K562 (cell line): ENCODE measurements around the gene MYBPC3. TPM values are rescaled to one million over a fixed set of nuclear protein-coding genes. Genes with fewer than 3 reads are reported as not detected.
A peak's percentile ranks its signal among the peaks of the same experiment; 100 is the strongest.

Experiments used
- ATAC-seq: fragments of 200-7000 bp; cut with Tn5 transposase; 3 replicates; pipeline ENCODE4 v1.9.1; 2020; ENCODE audit warnings: moderate library complexity
- BruUV-seq: library from RNA; stranded (reverse); fragments of 400-500 nt; replicated peaks from 2 replicates; lab custom pipeline; 2021; lab: Mats Ljungman, UMichigan
- CTCF ChIA-PET: fragments of 300-600 bp; formaldehyde crosslinking; extraction: SDS; loops from one replicate; lab custom pipeline; 2021; ENCODE audit warnings: low intra/inter-chr PET ratio; lab: Yijun Ruan, JAX
- POLR2A ChIA-PET: fragments of 300-600, 350-650 bp; sonication (Branson Sonifier 250); formaldehyde crosslinking; extraction: SDS; loops from one replicate; lab custom pipeline; 2021; ENCODE audit warnings: antibody characterized with exemption, inconsistent platforms; lab: Yijun Ruan, JAX
- DNase-seq, 4 experiments: peaks; one replicate each; pipeline versions ENCODE4 v3.0.0 to v3.0.0-alpha.2; 2011 to 2018; ENCODE audit warnings: low spot score in 3 of 4, mixed read lengths in 3 of 4; ENCODE audit errors: extremely low read depth in 1 of 4
- FAIRE-seq: peaks from 2 replicates; lab custom pipeline; 2011; peaks lifted over from hg19 to GRCh38; lab: Jason Lieb, UNC
- H2AFZ ChIP-seq: 2 replicates; pipeline ENCODE4 v1.6.0; 2011; ENCODE audit warnings: low read depth, low read length, control low read depth, inconsistent platforms
- H3K27ac ChIP-seq: fragments of 200-600 bp; 3 replicates; pipeline ENCODE4 v1.8.0; 2011; ENCODE audit warnings: low read depth, mild to moderate bottlenecking, control low read depth, inconsistent platforms, low read length, moderate library complexity, mixed read lengths; ENCODE audit errors: extremely low read depth
- H3K27me3 ChIP-seq, 2 experiments: fragments of 300-600 bp in 1 of 2; 2 replicates in 1 of 2; 3 replicates in 1 of 2; pipeline versions ENCODE4 v1.6.0 to v1.8.0; 2011; ENCODE audit warnings: inconsistent platforms in 2 of 2, low read length in 2 of 2, mild to moderate bottlenecking in 1 of 2, mixed read lengths in 1 of 2, moderate library complexity in 1 of 2; ENCODE audit not compliant: control insufficient read depth in 2 of 2, insufficient read depth in 2 of 2
- H3K36me3 ChIP-seq: fragments of 300-600 bp; 3 replicates; pipeline ENCODE4 v1.8.0; 2011; ENCODE audit warnings: mild to moderate bottlenecking, low read length, inconsistent platforms; ENCODE audit not compliant: control insufficient read depth, insufficient read depth
- H3K4me1 ChIP-seq, 2 experiments: fragments of 200-600 bp in 1 of 2; replicated peaks in 1 of 2; 2 replicates in 1 of 2; 3 replicates in 1 of 2; pipeline versions ENCODE4 v1.5.1 to v1.8.0; 2011; ENCODE audit warnings: inconsistent platforms in 2 of 2, low read length in 2 of 2, mild to moderate bottlenecking in 1 of 2, mixed read lengths in 1 of 2, moderate library complexity in 1 of 2; ENCODE audit not compliant: control insufficient read depth in 2 of 2, insufficient read depth in 2 of 2
- H3K4me2 ChIP-seq: 2 replicates; pipeline ENCODE4 v1.6.1; 2011; ENCODE audit warnings: low read length, control low read depth, inconsistent platforms, mixed read lengths; ENCODE audit not compliant: insufficient read depth
- H3K4me3 ChIP-seq: fragments of 200-600 bp; sonication (generic), shearing (Covaris generic); 2 replicates; pipeline ENCODE4 v1.5.1; 2016; ENCODE audit warnings: control low read depth, inconsistent platforms
- H3K79me2 ChIP-seq: fragments of 200-600 bp; 3 replicates; pipeline ENCODE4 v1.8.0; 2011; ENCODE audit warnings: low read length, inconsistent platforms; ENCODE audit not compliant: control insufficient read depth, insufficient read depth
- H3K9ac ChIP-seq, 2 experiments: 2 replicates each; pipeline versions ENCODE4 v1.6.0 to v1.6.1; 2011; ENCODE audit warnings: low read depth in 2 of 2, low read length in 2 of 2, control low read depth in 1 of 2, inconsistent platforms in 1 of 2, mild to moderate bottlenecking in 1 of 2, mixed read lengths in 1 of 2; ENCODE audit not compliant: insufficient read depth in 1 of 2
- H3K9me1 ChIP-seq: one replicate; pipeline ENCODE4 v1.6.0; 2011; ENCODE audit warnings: inconsistent platforms, mild to moderate bottlenecking, low read length, moderate library complexity; ENCODE audit not compliant: control insufficient read depth, insufficient read depth
- H3K9me3 ChIP-seq: replicated peaks from 2 replicates; pipeline ENCODE4 v1.5.1; 2011; ENCODE audit warnings: low read depth, low read length, inconsistent platforms; ENCODE audit not compliant: control insufficient read depth, insufficient read depth
- H4K20me1 ChIP-seq: replicated peaks from 2 replicates; pipeline ENCODE4 v1.6.1; 2011; ENCODE audit warnings: low read length, inconsistent platforms, mixed read lengths; ENCODE audit not compliant: control insufficient read depth, insufficient read depth
- BCOR ChIP-seq: fragments of 450-650 bp; IDR thresholded peaks from 2 replicates; pipeline ENCODE4 v1.6.1; 2016
- BDP1 ChIP-seq: IDR thresholded peaks from 3 replicates; pipeline ENCODE4 v1.6.1; 2011; ENCODE audit not compliant: insufficient read length, insufficient read depth
- CHD1 ChIP-seq: fragments of 200-600 bp; sonication (generic); IDR thresholded peaks from one replicate; pipeline ENCODE4 v1.6.1; 2012; ENCODE audit warnings: mild to moderate bottlenecking, moderate library complexity, low read length, inconsistent platforms
- CREB3L1 ChIP-seq: fragments of 450-650 bp; IDR thresholded peaks from 2 replicates; pipeline ENCODE4 v1.6.1; 2014; ENCODE audit warnings: low read depth, mild to moderate bottlenecking, moderate library complexity, borderline replicate concordance
- GTF2F1 ChIP-seq: IDR thresholded peaks from 2 replicates; pipeline ENCODE4 v1.6.1; 2011; ENCODE audit warnings: low read depth, low read length, improper control_type of control experiment
- ILF3 ChIP-seq: fragments of 450-650 bp; IDR thresholded peaks from 2 replicates; pipeline ENCODE4 v1.6.1; 2018; ENCODE audit warnings: antibody characterized with exemption, mild to moderate bottlenecking, moderate library complexity, borderline replicate concordance
- PHB2 ChIP-seq: fragments of 450-650 bp; IDR thresholded peaks from 2 replicates; pipeline ENCODE4 v1.6.1; 2017; ENCODE audit warnings: low read depth
- PTBP1 ChIP-seq: fragments of 200-400 bp; formaldehyde crosslinking; IDR thresholded peaks from 2 replicates; pipeline ENCODE4 v1.6.1; 2017; ENCODE audit warnings: low read depth, low read length
- RAD21 ChIP-seq, 2 experiments: fragments of 250-450 bp in 1 of 2; fragments of 450-650 bp in 1 of 2; sonication (Bioruptor Pico) in 1 of 2; formaldehyde crosslinking in 1 of 2; IDR thresholded peaks in 1 of 2; conservative IDR thresholded peaks in 1 of 2; 2 replicates each; pipeline versions ENCODE4 v1.4.0 to v1.8.0; 2020 to 2022; ENCODE audit warnings: mild to moderate bottlenecking in 2 of 2, moderate library complexity in 1 of 2
- STAT5B ChIP-seq: fragments of 250-450 bp; sonication (Bioruptor Pico); IDR thresholded peaks from 2 replicates; pipeline ENCODE4 v1.8.0; 2021; ENCODE audit warnings: mild to moderate bottlenecking, inconsistent platforms
- WGBS: fragments of 100-300 bp; shearing (Covaris generic); methylation state at CpG from one replicate; pipeline ENCODE4 v1.1.6; 2016; ENCODE audit warnings: low coverage, mixed read lengths; ENCODE audit not compliant: insufficient coverage; ENCODE audit errors: missing lambda C conversion rate; 5-methylcytosine and 5-hydroxymethylcytosine counted together
- in situ Hi-C: fragments of 300-500 bp; cut with MboI; formaldehyde crosslinking; loops from 4 replicates; pipeline ENCODE4 v1.15.0; 2018; ENCODE audit warnings: inconsistent platforms, mixed read lengths
- intact Hi-C: fragments of 100-400 bp; cut with micrococcal nuclease; formaldehyde crosslinking; loops from 2 replicates; pipeline ENCODE4 v1.14.2; 2022
- polyA plus RNA-seq, 8 experiments: library from polyadenylated mRNA; depleted of rRNA in 4 of 8; stranded (reverse) in 5 of 8; unstranded in 3 of 8; fragments of >200 nt; fragmentation: Nextera tagmentation in 2 of 8; fragmentation: Illumina TruSeq in 1 of 8; extraction: Ambion mirVana in 2 of 8; extraction: Trizol in 1 of 8; gene quantifications; 2 replicates each; pipeline versions ENCODE4 v1.2.1 to v1.2.3, GENCODE V29; 2011 to 2014; ENCODE audit warnings: inconsistent platforms in 1 of 8, missing spikeins in 1 of 8
- total RNA-seq, 7 experiments: library from RNA; depleted of rRNA in 6 of 7; stranded (reverse); fragments of >200 nt in 6 of 7; fragmentation: Illumina TruSeq in 2 of 7; extraction: Trizol in 2 of 7; gene quantifications; 2 replicates each; pipeline versions ENCODE4 v1.2.1 to v1.2.3, GENCODE V29; 2011 to 2021; ENCODE audit warnings: low replicate concordance in 1 of 7
- TF ChIP-seq, protein P1 (sequence below): sonication (generic); formaldehyde crosslinking; IDR thresholded peaks from 2 replicates; pipeline ENCODE4 v1.8.1; 2023; ENCODE audit warnings: mild to moderate bottlenecking, missing genetic modification reagents

MYBPC3 gene
- total and polyA plus RNA-seq, 9 of the 15 experiments (the other 6 are each of a cell fraction or from before 2014, with no cell fraction given) = 0.01 TPM; not detected in 8

DNA sequence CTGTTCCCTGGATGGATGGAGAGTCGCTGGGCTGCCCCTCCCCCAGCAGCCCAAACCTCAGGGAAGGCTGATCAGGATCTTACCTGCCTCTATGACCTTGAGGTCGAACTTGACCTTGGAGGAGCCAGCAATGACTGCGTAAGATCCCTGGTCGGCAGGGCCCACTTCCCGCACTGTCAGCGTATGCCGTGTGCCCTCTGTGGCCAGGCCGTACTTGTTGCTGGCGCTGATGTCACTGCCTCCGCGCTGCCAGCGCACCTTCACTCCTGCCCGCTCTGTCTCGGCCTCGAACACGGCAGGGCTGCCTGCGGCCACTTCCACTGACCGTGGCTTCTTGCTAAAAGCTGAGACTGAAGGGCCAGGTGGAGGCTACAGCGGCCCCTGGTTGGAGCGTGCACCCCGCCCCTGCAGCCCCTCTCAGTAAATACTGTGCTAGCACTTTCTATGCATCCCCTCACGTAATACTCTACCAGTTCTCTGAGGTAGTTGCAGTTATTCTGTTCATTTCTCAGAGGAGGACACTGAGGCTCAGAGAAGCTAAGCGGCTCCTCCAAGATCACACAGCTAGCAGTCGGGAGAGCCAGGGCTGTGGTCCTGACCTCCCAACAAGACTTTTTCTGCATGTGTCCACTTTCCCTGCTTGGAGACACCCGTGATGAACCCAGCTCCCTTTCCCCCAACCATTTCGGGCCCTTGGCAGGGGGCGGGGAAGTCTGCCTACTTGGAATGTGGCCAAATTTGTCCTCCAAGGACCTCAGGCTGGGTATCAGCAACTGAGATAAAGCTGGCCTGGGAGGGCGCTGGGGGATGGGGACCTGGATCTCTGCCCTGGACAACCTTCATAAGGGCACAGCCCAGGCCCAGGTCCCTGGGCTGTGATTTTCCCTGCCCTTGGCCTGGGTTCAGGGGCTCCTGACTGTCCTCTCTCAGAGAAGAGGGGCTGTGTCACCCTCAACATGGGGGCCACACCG lies 1.1 kb downstream of the MYBPC3 start:
- H3K27ac ChIP-seq = no peak overlapping the region
- no peak overlapping the region for H2AFZ ChIP-seq
- DNase-seq (no peak), ATAC-seq (no peak), FAIRE-seq (no peak)
- H3K9ac ChIP-seq = peak overlapping the region in 1 of 2 experiments; percentile 68; a peak in 2 of 4 replicates
- peaks cover 3 to 12% of the 10 kb centered on the region in 2 experiments; a peak in 4 of 5 replicates for H3K27me3 ChIP-seq
- H3K9me3 ChIP-seq = peaks cover 6% of the 10 kb centered on the region
- H3K79me2 ChIP-seq = no peaks in the 10 kb centered on the region
- H4K20me1 ChIP-seq = peaks cover 3% of the 10 kb centered on the region; the same call in 1 of the 2 replicates
- in situ Hi-C loops (loop anchor here (10.0 kb wide), 1 partner anchor 467 kb away; no protein-coding TSS in a partner anchor), intact Hi-C loops (loop anchor here (10.0 kb wide), 2 partner anchors 53 to 467 kb away; partner anchors contain the start of gene SLC39A13)
- H3K4me2 ChIP-seq = no peak overlapping the region
- ChIA-PET CTCF (no interaction called here), POLR2A (interaction anchor here (0.6 to 0.7 kb wide), 5 partner anchors 12 to 567 kb away, joined by 3 to 4 read pairs (median 3); no protein-coding TSS in a partner anchor)
- H3K36me3 ChIP-seq = no peaks in the 10 kb centered on the region
- BruUV-seq = no TSS peak
- H3K9me1 ChIP-seq = no peaks in the 10 kb centered on the region
- peaks cover 0 to 47% of the 10 kb centered on the region in 2 experiments; a peak in 3 of 5 replicates for H3K4me1 ChIP-seq
- 66% methylated on average over 29 of the region's 29 CpGs for WGBS
- H3K4me3 ChIP-seq = no peak overlapping the region
- TF ChIP-seq BDP1 (no peak), CREB3L1 (no peak), RAD21 (CRISPR knock-in tag; conservative IDR thresholded peaks at IDR 0.05 in 1 of 2, IDR thresholded peaks at IDR 0.05 in 1 of 2) (no peak), CHD1 (no peak), PHB2 (no peak), BCOR (0 out of 2 replicates have a peak, but pooled peaks have one; percentile 27), GTF2F1 (no peak), STAT5B (no peak), ILF3 (no peak), PTBP1 (no peak)
- TF ChIP-seq, protein P1, sequence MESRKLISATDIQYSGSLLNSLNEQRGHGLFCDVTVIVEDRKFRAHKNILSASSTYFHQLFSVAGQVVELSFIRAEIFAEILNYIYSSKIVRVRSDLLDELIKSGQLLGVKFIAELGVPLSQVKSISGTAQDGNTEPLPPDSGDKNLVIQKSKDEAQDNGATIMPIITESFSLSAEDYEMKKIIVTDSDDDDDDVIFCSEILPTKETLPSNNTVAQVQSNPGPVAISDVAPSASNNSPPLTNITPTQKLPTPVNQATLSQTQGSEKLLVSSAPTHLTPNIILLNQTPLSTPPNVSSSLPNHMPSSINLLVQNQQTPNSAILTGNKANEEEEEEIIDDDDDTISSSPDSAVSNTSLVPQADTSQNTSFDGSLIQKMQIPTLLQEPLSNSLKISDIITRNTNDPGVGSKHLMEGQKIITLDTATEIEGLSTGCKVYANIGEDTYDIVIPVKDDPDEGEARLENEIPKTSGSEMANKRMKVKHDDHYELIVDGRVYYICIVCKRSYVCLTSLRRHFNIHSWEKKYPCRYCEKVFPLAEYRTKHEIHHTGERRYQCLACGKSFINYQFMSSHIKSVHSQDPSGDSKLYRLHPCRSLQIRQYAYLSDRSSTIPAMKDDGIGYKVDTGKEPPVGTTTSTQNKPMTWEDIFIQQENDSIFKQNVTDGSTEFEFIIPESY = 0 out of 2 replicates have a peak, but pooled peaks have one; percentile 38
